ENCODE results near the gene CST3.
"Not testable (repeated sequence)": the region's sequence is repeated elsewhere in the genome, so short reads cannot be mapped to it uniquely, and the experiment has no call there.

Gene CST3

GRCh38 chr20:23640018-23640601 is 2.4 kb upstream of the CST3 start:
- Histone ChIP-seq H3K4me1 (ENCODE audit: control insufficient read depth, insufficient read depth, low read length) (peaks cover 5% of the 10 kb centered on the region), H3K4me3 (ENCODE audit: low read depth, low read length) (no peak overlapping the region)

DNA sequence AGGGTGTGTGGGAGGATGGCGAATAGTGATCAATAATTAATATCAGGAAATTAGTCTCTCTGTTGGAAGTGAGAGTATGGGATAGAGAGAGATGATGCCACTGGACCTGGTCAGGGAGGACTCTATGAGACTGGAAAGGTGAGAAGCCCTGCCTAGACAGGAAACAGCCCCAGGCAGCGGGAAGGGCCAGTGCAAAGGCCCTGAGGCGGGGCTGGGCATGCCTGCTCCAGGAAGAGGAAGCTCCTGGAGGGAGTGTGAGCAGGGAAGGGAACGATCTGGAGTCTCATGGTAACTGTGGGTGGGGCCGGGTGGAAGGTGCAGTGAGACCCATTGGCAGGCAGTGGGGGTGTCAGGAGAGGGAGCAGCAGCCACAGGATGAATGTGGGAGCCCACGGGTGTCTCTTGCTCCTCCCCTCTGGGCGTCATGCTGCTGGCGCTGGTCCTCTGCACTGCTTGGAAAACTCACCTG is 1.8 kb upstream of the CST3 start:
- Histone ChIP-seq H3K4me1 (ENCODE audit: control insufficient read depth, insufficient read depth, low read length) (peaks cover 5% of the 10 kb centered on the region), H3K9me3 (ENCODE audit: control insufficient read depth, insufficient read depth, low read length) (no peaks in the 10 kb centered on the region), H3K36me3 (ENCODE audit: control insufficient read depth, insufficient read depth, low read length) (no peaks in the 10 kb centered on the region), H3K27me3 (ENCODE audit: control insufficient read depth, insufficient read depth, low read length) (peaks cover 11% of the 10 kb centered on the region), H3K4me3 (ENCODE audit: low read depth, low read length) (no peak overlapping the region), H3K9ac (ENCODE audit: low read depth, low read length) (no peak overlapping the region)

More at GRCh38 chr20:23640018-23640601, 2.4 kb upstream of the CST3 start:
- no peaks in the 10 kb centered on the region for H3K36me3 ChIP-seq (ENCODE audit: control insufficient read depth, insufficient read depth, low read length)
- H3K9ac ChIP-seq (ENCODE audit: low read depth, low read length), result no peak overlapping the region
- peaks cover 11% of the 10 kb centered on the region for H3K27me3 ChIP-seq (ENCODE audit: control insufficient read depth, insufficient read depth, low read length)
- H3K9me3 ChIP-seq (ENCODE audit: control insufficient read depth, insufficient read depth, low read length), result no peaks in the 10 kb centered on the region

DNA sequence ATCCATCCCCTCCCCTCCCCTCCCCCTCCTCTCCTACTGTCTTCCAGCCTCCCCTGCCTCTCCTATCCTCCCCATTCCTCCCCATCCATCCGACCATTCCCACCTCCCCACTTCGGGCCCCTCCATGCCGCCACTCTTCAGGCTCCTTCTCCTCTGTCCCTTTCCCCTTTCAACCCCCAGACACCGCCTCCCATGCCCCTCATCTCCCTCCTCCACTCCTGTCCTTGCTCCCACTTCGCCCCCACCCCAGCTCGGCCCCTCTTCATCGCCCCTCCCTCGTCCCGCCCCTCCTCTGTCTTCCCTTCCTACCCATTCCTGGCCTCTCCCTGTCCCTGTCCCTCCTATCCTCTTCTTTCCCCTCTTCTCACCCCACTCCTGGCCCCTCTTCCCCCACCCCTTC is 554 bp upstream of the CST3 start:
- Histone ChIP-seq H3K36me3 (ENCODE audit: control insufficient read depth, insufficient read depth, low read length) (no peaks in the 10 kb centered on the region), H3K9ac (ENCODE audit: low read depth, low read length) (no peak overlapping the region), H3K27me3 (ENCODE audit: control insufficient read depth, insufficient read depth, low read length) (peaks cover 11% of the 10 kb centered on the region), H3K4me1 (ENCODE audit: control insufficient read depth, insufficient read depth, low read length) (peaks cover 5% of the 10 kb centered on the region), H3K9me3 (ENCODE audit: control insufficient read depth, insufficient read depth, low read length) (no peaks in the 10 kb centered on the region), H3K4me3 (ENCODE audit: low read depth, low read length) (no peak overlapping the region)

GRCh38 chr20:23636908-23637281 is 860 bp downstream of the CST3 start:
- Histone ChIP-seq H3K9me3 (ENCODE audit: control insufficient read depth, insufficient read depth, low read length) (no peaks in the 10 kb centered on the region), H3K4me3 (ENCODE audit: low read depth, low read length) (peak overlapping the region; percentile 55), H3K9ac (ENCODE audit: low read depth, low read length) (peak overlapping the region; percentile 70), H3K4me1 (ENCODE audit: control insufficient read depth, insufficient read depth, low read length) (peaks cover 5% of the 10 kb centered on the region), H3K36me3 (ENCODE audit: control insufficient read depth, insufficient read depth, low read length) (no peaks in the 10 kb centered on the region), H3K27me3 (ENCODE audit: control insufficient read depth, insufficient read depth, low read length) (peaks cover 11% of the 10 kb centered on the region)

- Histone ChIP-seq H3K9ac (ENCODE audit: low read depth, low read length) (no peak overlapping the region), H3K4me3 (ENCODE audit: low read depth, low read length) (peak overlapping the region; percentile 55), H3K9me3 (ENCODE audit: control insufficient read depth, insufficient read depth, low read length) (no peaks in the 10 kb centered on the region), H3K4me1 (ENCODE audit: control insufficient read depth, insufficient read depth, low read length) (peaks cover 5% of the 10 kb centered on the region), H3K36me3 (ENCODE audit: control insufficient read depth, insufficient read depth, low read length) (no peaks in the 10 kb centered on the region), H3K27me3 (ENCODE audit: control insufficient read depth, insufficient read depth, low read length) (peaks cover 11% of the 10 kb centered on the region)
Observed at GRCh38 chr20:23636182-23636907, 1.4 kb downstream of the CST3 start.

DNA sequence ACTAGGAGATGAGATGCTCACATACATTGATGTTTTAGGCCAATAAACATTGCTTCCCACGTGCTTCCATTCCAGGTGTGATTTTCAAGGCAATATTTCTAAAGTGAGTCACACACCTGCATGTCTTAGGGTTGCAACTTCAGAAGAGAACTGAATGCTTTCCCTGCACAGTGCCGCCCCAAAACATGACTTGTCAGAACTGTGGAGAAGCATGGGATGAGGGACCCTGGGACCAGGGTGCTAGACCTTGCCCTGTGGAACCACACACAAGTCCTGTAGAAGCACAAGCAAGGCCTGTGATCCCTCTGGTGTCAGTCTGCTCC is 2.0 kb downstream of the CST3 start:
- not testable (repeated sequence) for H3K4me1 ChIP-seq (ENCODE audit: control insufficient read depth, insufficient read depth, low read length); H3K4me3 ChIP-seq (ENCODE audit: low read depth, low read length); H3K36me3 ChIP-seq (ENCODE audit: control insufficient read depth, insufficient read depth, low read length); H3K9ac ChIP-seq (ENCODE audit: low read depth, low read length); H3K9me3 ChIP-seq (ENCODE audit: control insufficient read depth, insufficient read depth, low read length)
- peaks cover 11% of the 10 kb centered on the region for H3K27me3 ChIP-seq (ENCODE audit: control insufficient read depth, insufficient read depth, low read length)

- H3K4me3 ChIP-seq (ENCODE audit: low read depth, low read length), result no peak overlapping the region
- H3K9me3 ChIP-seq (ENCODE audit: control insufficient read depth, insufficient read depth, low read length), result no peaks in the 10 kb centered on the region
- peaks cover 5% of the 10 kb centered on the region for H3K4me1 ChIP-seq (ENCODE audit: control insufficient read depth, insufficient read depth, low read length)
Observed at GRCh38 chr20:23634985-23635767, 2.6 kb downstream of the CST3 start.

DNA sequence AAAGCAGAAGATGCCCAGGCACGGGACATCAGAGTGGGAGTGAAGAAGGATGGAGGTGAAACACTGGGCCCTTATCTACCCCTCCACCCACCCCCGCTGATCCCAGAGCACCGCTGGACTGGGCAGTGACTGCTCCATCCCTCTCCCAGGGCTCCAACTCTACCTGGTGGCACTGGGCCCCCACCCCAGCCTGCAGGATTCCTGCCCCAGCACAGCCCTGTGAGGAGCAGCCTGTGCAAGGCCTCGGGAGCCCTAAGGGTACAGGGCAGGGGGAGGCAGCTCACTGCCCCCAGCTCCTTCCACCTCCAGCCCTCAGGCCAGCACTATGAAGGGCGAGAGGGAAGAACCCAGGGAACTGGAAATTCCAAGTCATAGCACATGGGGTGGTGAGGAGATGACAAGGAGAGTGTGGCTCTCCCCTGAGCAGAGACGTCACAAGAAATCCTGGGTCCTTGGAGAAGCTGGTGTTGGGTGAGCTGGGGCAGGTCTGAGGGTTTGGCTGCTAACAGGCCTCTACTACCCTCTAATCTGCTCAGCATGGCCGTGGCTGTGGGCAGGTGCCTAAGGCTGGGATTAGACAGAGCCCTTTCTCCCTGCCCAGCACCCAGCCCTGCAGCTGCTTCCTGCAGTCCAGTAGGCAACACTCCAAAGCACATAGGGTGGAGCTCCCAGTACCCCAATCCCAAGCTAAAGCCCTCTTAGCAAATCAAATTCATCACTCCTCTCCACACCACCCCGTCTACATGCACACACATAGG is 3.5 kb downstream of the CST3 start:
- H3K4me1 ChIP-seq (ENCODE audit: control insufficient read depth, insufficient read depth, low read length), result peaks cover 5% of the 10 kb centered on the region
- H3K9me3 ChIP-seq (ENCODE audit: control insufficient read depth, insufficient read depth, low read length), result no peaks in the 10 kb centered on the region
- no peak overlapping the region for H3K4me3 ChIP-seq (ENCODE audit: low read depth, low read length)
- no peak overlapping the region for H3K9ac ChIP-seq (ENCODE audit: low read depth, low read length)
- H3K27me3 ChIP-seq (ENCODE audit: control insufficient read depth, insufficient read depth, low read length), result peaks cover 11% of the 10 kb centered on the region
- no peaks in the 10 kb centered on the region for H3K36me3 ChIP-seq (ENCODE audit: control insufficient read depth, insufficient read depth, low read length)

More at GRCh38 chr20:23634985-23635767, 2.6 kb downstream of the CST3 start:
- H3K9ac ChIP-seq (ENCODE audit: low read depth, low read length), result no peak overlapping the region
- H3K36me3 ChIP-seq (ENCODE audit: control insufficient read depth, insufficient read depth, low read length), result no peaks in the 10 kb centered on the region
- H3K27me3 ChIP-seq (ENCODE audit: control insufficient read depth, insufficient read depth, low read length), result peaks cover 11% of the 10 kb centered on the region

DNA sequence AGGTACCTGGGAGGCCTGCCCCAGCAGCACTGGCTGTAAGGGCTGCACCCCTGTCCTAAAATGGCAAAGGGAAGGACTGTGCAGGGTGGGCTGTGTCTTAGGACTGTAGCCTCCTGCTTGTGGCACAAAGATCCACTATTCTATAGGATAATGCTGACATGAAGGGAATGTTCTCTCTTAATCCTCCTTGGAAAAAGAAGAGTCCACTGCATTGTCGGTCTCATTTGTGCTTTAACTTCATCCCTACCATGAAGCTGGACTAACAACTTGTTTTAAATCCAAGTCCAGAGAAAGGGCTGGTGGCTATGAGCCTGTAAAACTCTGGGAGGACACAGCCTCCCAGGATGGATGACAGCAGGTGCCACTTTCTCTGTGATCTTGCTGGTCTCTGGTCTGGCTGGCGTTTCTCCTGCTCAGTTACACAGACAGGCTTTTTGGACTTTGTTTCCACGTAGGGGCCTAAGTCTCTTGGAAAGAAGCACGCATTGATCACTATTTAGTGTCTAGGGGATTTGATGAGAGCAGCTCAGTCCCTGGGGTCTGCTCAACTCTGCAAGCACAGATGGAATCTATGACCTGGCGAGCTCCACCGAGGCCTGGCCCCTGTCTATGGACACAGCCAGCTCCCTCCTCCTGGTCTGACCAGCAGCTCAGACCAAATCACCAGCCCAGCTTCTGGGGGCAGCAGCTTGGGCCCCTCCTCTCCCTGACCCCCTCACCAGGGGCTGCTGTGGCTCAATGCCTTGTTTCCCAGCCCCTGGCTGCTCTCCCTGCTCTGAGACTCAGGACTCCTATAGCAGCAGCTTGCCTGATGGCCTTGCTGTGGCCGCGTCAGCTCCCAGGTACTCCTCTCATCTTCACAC is 4.8 kb downstream of the CST3 start:
- Histone ChIP-seq H3K9ac (ENCODE audit: low read depth, low read length) (no peak overlapping the region), H3K4me3 (ENCODE audit: low read depth, low read length) (no peak overlapping the region), H3K27me3 (ENCODE audit: control insufficient read depth, insufficient read depth, low read length) (peaks cover 11% of the 10 kb centered on the region), H3K36me3 (ENCODE audit: control insufficient read depth, insufficient read depth, low read length) (no peaks in the 10 kb centered on the region), H3K4me1 (ENCODE audit: control insufficient read depth, insufficient read depth, low read length) (peaks cover 7% of the 10 kb centered on the region), H3K9me3 (ENCODE audit: control insufficient read depth, insufficient read depth, low read length) (no peaks in the 10 kb centered on the region)

GRCh38 chr20:23631981-23632710 is 5.6 kb downstream of the CST3 start:
- Histone ChIP-seq H3K4me1 (ENCODE audit: control insufficient read depth, insufficient read depth, low read length) (peaks cover 7% of the 10 kb centered on the region), H3K36me3 (ENCODE audit: control insufficient read depth, insufficient read depth, low read length) (no peaks in the 10 kb centered on the region), H3K9me3 (ENCODE audit: control insufficient read depth, insufficient read depth, low read length) (no peaks in the 10 kb centered on the region), H3K4me3 (ENCODE audit: low read depth, low read length) (no peak overlapping the region), H3K27me3 (ENCODE audit: control insufficient read depth, insufficient read depth, low read length) (peaks cover 11% of the 10 kb centered on the region), H3K9ac (ENCODE audit: low read depth, low read length) (no peak overlapping the region)

Measured in iPS-15b (cell line).